Upper lobe of left lung (tissue), 4 donors: ENCODE measurements around the gene FGF12.

Source experiments
- CTCF ChIP-seq, 6 experiments: fragments of 450-650 bp in 4 of 6; fragments of 200-600 bp in 2 of 6; sonication (generic) in 2 of 6; IDR thresholded peaks; one replicate each; pipeline ENCODE4 v1.5.1; 2016 to 2019; ENCODE audit warnings: antibody characterized with exemption in 6 of 6
- POLR2A ChIP-seq, 4 donors: fragments of 450-650 bp; IDR thresholded peaks; one replicate each; pipeline ENCODE4 v1.5.1; 2016 to 2017; ENCODE audit warnings: antibody characterized with exemption in 4 of 4, mild to moderate bottlenecking in 2 of 4

GRCh38 chr3:192340031-192340430 lies 387.3 kb downstream of the FGF12 start:
- TF ChIP-seq POLR2A (IDR thresholded peaks at IDR 0.05) (no peak), CTCF (IDR thresholded peaks at IDR 0.05) (no peak)
